Urinary bladder (tissue), 4 donors: ENCODE measurements around the gene NSG2. TPM values are rescaled to one million over a fixed set of nuclear protein-coding genes. Genes with fewer than 3 reads are reported as not detected.
"Not testable (repeated sequence)": the region's sequence is repeated elsewhere in the genome, so short reads cannot be mapped to it uniquely, and the experiment has no call there.

Source experiments
- DNase-seq: peaks from one replicate; pipeline ENCODE4 v3.0.0-alpha.2; 2015; ENCODE audit errors: extremely low spot score
- H3K27ac ChIP-seq: one replicate; pipeline ENCODE4 v1.5.1; 2013; ENCODE audit warnings: low read depth, mild to moderate bottlenecking, moderate library complexity
- H3K36me3 ChIP-seq: one replicate; pipeline ENCODE4 v1.6.1; 2013; ENCODE audit warnings: mild to moderate bottlenecking, moderate library complexity; ENCODE audit not compliant: insufficient read depth
- H3K4me1 ChIP-seq: one replicate; pipeline ENCODE4 v1.6.1; 2013; ENCODE audit warnings: mild to moderate bottlenecking, moderate library complexity; ENCODE audit not compliant: insufficient read depth
- H3K4me3 ChIP-seq: one replicate; pipeline ENCODE4 v1.5.1; 2013; ENCODE audit warnings: low read depth, low read length
- WGBS: extraction: QIAGEN DNeasy Blood & Tissue Kit; methylation state at CpG from one replicate; pipeline ENCODE4 v1.1.7; 2013; 5-methylcytosine and 5-hydroxymethylcytosine counted together
- polyA plus RNA-seq: library from polyadenylated mRNA; stranded (reverse); fragments of 200-250 nt; gene quantifications from one replicate; pipeline ENCODE4 v1.2.3, GENCODE V29; 2013
- total RNA-seq: library from RNA; depleted of rRNA; stranded (reverse); fragments of >200 nt; gene quantifications from one replicate; pipeline ENCODE4 v1.2.3, GENCODE V29; 2014
- donor health status: healthy with polysubstance abuse.
- donor health status: healthy.

NSG2 gene
- total and polyA plus RNA-seq, 2 donors, result 2.6 to 9.6 TPM

- no peak overlapping the region for H3K27ac ChIP-seq
- H3K36me3 ChIP-seq, result no peaks in the 10 kb centered on the region
- no peaks in the 10 kb centered on the region for H3K4me1 ChIP-seq
- no peak for DNase-seq
- H3K4me3 ChIP-seq, result no peak overlapping the region
- WGBS, result 81% methylated on average over 15 of the region's 15 CpGs
Measured at GRCh38 chr5:174098694-174099093, 53.2 kb downstream of the NSG2 start.

- no peaks in the 10 kb centered on the region for H3K36me3 ChIP-seq
- H3K4me1 ChIP-seq, result no peaks in the 10 kb centered on the region
- DNase-seq, result no peak
- WGBS, result 65% methylated on average over 5 of the region's 5 CpGs
- H3K4me3 ChIP-seq, result no peak overlapping the region
- H3K27ac ChIP-seq, result no peak overlapping the region
Measured at GRCh38 chr5:174100490-174100889, 55.0 kb downstream of the NSG2 start.

- no peak overlapping the region for H3K27ac ChIP-seq
- no peak overlapping the region for H3K4me3 ChIP-seq
- no peak for DNase-seq
- no peaks in the 10 kb centered on the region for H3K4me1 ChIP-seq
- 55% methylated on average over 6 of the region's 6 CpGs for WGBS
- no peaks in the 10 kb centered on the region for H3K36me3 ChIP-seq
Measured at GRCh38 chr5:174101195-174101730, 55.8 kb downstream of the NSG2 start.

GRCh38 chr5:174102574-174102973 is 57.1 kb downstream of the NSG2 start:
- not testable (repeated sequence) for H3K36me3 ChIP-seq, H3K4me1 ChIP-seq, H3K4me3 ChIP-seq, H3K27ac ChIP-seq, DNase-seq
- 82% methylated on average over 2 of the region's 2 CpGs for WGBS

GRCh38 chr5:174106997-174107655 is 61.6 kb downstream of the NSG2 start:
- DNase-seq, result no peak
- Histone ChIP-seq H3K4me3 (no peak overlapping the region), H3K27ac (no peak overlapping the region), H3K4me1 (no peaks in the 10 kb centered on the region), H3K36me3 (no peaks in the 10 kb centered on the region)
- WGBS, result 72% methylated on average over 17 of the region's 17 CpGs

GRCh38 chr5:174108745-174109144 is 63.2 kb downstream of the NSG2 start:
- whole genome bisulfite sequencing, result 79% methylated on average over 6 of the region's 6 CpGs
- no peak for DNase-seq
- no peak overlapping the region for H3K27ac ChIP-seq
- no peaks in the 10 kb centered on the region for H3K4me1 ChIP-seq
- no peaks in the 10 kb centered on the region for H3K36me3 ChIP-seq
- H3K4me3 ChIP-seq, result no peak overlapping the region

- Histone ChIP-seq H3K36me3 (no peaks in the 10 kb centered on the region), H3K4me1 (no peaks in the 10 kb centered on the region), H3K27ac (no peak overlapping the region), H3K4me3 (no peak overlapping the region)
- 84% methylated on average over 10 of the region's 10 CpGs for WGBS
- DNase-seq, result no peak
Measured at GRCh38 chr5:174109698-174110260, 64.3 kb downstream of the NSG2 start.

GRCh38 chr5:174110310-174110709 is 64.8 kb downstream of the NSG2 start:
- H3K27ac ChIP-seq, result no peak overlapping the region
- H3K36me3 ChIP-seq, result no peaks in the 10 kb centered on the region
- WGBS, result 83% methylated on average over 7 of the region's 7 CpGs
- no peaks in the 10 kb centered on the region for H3K4me1 ChIP-seq
- no peak overlapping the region for H3K4me3 ChIP-seq
- DNase-seq, result no peak

- H3K36me3 ChIP-seq, result no peaks in the 10 kb centered on the region
- no peak overlapping the region for H3K27ac ChIP-seq
- no peaks in the 10 kb centered on the region for H3K4me1 ChIP-seq
- 77% methylated on average over 13 of the region's 13 CpGs for WGBS
- DNase-seq, result no peak
- no peak overlapping the region for H3K4me3 ChIP-seq
Measured at GRCh38 chr5:174111287-174111973, 65.9 kb downstream of the NSG2 start.

GRCh38 chr5:174115226-174115625 is 69.7 kb downstream of the NSG2 start:
- no peaks in the 10 kb centered on the region for H3K4me1 ChIP-seq
- no peaks in the 10 kb centered on the region for H3K36me3 ChIP-seq
- no peak overlapping the region for H3K4me3 ChIP-seq
- DNase-seq, result no peak
- H3K27ac ChIP-seq, result no peak overlapping the region
- WGBS, result 82% methylated on average over 7 of the region's 7 CpGs

- Histone ChIP-seq H3K36me3 (no peaks in the 10 kb centered on the region), H3K4me3 (no peak overlapping the region), H3K27ac (no peak overlapping the region), H3K4me1 (no peaks in the 10 kb centered on the region)
- 75% methylated on average over 9 of the region's 9 CpGs for WGBS
- DNase-seq, result no peak
Measured at GRCh38 chr5:174118823-174119467, 73.4 kb downstream of the NSG2 start.

GRCh38 chr5:174119468-174119881 is 74.0 kb downstream of the NSG2 start:
- no peak overlapping the region for H3K4me3 ChIP-seq
- H3K27ac ChIP-seq, result no peak overlapping the region
- 51% methylated on average over 8 of the region's 8 CpGs for WGBS
- H3K36me3 ChIP-seq, result no peaks in the 10 kb centered on the region
- DNase-seq, result no peak
- H3K4me1 ChIP-seq, result no peaks in the 10 kb centered on the region

GRCh38 chr5:174120401-174121005 is 75.0 kb downstream of the NSG2 start:
- DNase-seq, result no peak
- no peak overlapping the region for H3K27ac ChIP-seq
- WGBS, result 67% methylated on average over 1 of the region's 1 CpG
- H3K4me3 ChIP-seq, result no peak overlapping the region
- H3K4me1 ChIP-seq, result no peaks in the 10 kb centered on the region
- no peaks in the 10 kb centered on the region for H3K36me3 ChIP-seq
